GM18502 (cell line): ENCODE results near the gene MED12.

Experiments used
- ATAC-seq: cut with Tn5 transposase; IDR thresholded peaks from one replicate; pipeline ENCODE4 v1.9.1; 2021; ENCODE audit warnings: mild to moderate bottlenecking; ENCODE audit not compliant: unreplicated experiment, poor library complexity

The MED12 gene

DNA sequence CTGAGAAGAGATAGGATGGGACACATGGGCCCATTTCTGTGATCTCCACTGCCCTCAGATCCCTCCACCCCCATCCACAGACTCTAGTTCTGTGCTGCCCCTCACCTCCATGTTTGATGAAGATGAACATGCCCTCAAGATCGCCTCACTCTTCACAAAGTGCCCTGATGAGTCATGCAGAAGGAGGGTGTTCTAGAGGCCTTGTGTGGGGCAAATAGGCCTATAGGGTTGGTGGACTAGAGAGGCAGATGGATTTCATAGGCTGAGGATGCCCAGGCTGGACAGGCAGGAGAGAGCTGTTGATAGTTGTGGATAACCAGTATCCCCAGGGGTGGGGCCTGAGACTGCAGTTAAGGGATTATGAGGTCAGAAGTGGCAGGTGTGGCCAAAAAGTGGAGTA, 12.0 kb upstream of the MED12 start, which contains the start of gene CXorf65:
Gene CXorf65, minus strand, starts transcription at position 314 of the 400 bp plus-strand sequence. Its CDS starts 184 bp downstream, at position 130.
- ATAC-seq, result no peak

GRCh38 chrX:71107245-71107644, 11.2 kb upstream of the MED12 start:
- no peak for ATAC-seq

- ATAC-seq, result no peak
Measured at GRCh38 chrX:71107762-71108360, 10.5 kb upstream of the MED12 start.

GRCh38 chrX:71109051-71109450, 9.3 kb upstream of the MED12 start:
- ATAC-seq, result no peak

GRCh38 chrX:71111141-71111843, 7.1 kb upstream of the MED12 start, which contains the start of gene IL2RG:
Gene IL2RG, minus strand, starts transcription at chrX:71111577. Its CDS starts 38 bp downstream, at chrX:71111539.
- ATAC-seq, result peak; percentile 89

GRCh38 chrX:71111921-71112431, 6.4 kb upstream of the MED12 start:
- peak; percentile 29 for ATAC-seq

DNA sequence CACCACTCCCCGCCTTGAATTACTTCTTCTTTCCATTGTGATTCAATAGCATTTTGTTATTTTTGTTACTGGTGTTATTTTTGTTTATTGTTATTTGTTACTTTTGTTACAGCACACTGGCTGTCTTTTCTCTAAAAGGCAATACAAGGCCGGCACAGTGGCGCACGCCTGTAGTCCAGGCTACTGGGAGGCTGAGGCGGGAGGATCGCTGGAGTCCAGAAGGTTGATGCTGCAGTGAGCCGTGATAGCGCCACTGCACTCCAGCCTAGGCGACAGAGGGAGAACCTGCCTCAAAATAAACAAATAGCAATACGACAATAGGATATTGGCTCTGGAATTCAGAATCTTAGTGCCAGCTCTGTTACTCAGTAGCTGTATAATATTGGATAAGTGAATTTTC, 1.0 kb upstream of the MED12 start:
- no peak for ATAC-seq

GRCh38 chrX:71118985-71119535, 664 bp downstream of the MED12 start:
- no peak for ATAC-seq

DNA sequence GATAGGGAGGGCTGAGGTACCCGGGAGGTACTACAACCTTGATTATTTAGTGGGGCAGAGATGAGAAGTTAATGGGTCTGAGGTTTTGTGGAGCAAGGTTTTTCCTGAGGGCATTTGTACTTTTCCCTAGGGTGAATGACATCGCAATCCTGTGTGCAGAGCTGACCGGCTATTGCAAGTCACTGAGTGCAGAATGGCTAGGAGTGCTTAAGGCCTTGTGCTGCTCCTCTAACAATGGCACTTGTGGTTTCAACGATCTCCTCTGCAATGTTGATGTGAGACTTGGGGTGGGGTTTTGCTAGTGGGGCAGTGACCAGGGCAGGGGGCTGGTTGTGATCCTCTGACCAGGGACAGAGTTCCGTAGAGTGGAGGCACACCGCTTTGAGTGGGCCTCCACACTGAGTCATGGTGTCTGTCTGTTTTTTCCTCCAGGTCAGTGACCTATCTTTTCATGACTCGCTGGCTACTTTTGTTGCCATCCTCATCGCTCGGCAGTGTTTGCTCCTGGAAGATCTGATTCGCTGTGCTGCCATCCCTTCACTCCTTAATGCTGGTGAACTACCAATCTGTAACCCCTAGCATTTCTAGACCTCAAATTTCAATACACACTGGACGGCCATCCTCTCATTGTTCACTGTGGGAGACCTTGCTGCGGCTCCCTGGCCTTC, 9.9 kb downstream of the MED12 start:
- ATAC-seq, result no peak

DNA sequence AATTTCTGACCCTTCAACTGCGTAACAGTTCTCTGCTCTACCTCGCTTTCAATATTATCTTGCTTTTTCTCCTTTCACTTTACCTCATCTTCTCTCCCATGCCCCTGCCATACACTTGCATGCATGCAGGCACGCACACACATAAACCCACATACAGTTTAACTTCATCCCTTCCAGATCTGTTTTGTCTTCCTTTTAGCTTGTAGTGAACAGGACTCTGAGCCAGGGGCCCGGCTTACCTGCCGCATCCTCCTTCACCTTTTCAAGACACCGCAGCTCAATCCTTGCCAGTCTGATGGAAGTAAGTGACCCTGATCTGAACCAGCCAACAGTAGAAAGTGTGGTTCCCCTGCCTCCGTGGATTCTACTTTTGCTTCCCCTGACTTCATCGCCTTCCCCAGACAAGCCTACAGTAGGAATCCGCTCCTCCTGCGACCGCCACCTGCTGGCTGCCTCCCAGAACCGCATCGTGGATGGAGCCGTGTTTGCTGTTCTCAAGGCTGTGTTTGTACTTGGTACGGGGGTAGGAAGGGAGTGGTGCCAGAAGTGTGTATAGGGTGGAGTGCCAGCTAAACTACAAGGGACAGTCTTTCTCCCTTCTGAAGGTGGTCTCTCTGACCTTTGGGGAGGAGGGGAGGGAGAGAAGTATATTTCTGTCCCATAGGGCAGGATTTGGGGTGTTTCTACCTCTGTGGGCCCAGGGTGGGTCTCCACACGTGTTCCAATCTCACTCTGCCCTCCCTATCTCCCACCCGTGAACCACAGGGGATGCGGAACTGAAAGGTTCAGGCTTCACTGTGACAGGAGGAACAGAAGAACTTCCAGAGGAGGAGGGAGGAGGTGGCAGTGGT, 10.7 kb downstream of the MED12 start:
- ATAC-seq, result peak; percentile 78

GRCh38 chrX:71131510-71131909, 13.1 kb downstream of the MED12 start:
- no peak for ATAC-seq

- ATAC-seq, result no peak
Measured at GRCh38 chrX:71140440-71140839, 22.0 kb downstream of the MED12 start.

- ATAC-seq, result no peak
Measured at GRCh38 chrX:71143508-71143907, 25.1 kb downstream of the MED12 start.

DNA sequence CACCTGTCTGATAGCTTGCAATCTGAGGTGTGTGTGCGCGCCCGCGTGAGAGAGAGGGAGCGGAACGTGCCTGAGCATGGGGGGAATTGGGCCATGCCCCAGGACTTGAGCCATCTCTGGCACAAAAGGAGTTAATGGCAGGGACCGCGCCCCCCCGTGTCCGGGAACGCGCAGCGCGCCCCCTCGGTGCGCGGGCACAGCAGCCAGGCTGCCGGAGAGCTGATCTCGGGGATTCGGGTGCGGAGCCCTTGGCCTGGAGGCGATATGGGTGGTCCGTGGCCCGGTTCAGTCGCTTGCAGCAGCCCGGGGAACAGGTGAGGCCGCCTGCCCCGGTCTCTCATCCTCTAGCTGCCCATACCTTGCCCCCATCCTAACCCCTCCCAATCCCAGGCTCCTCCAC, 26.3 kb downstream of the MED12 start, which contains the start of gene NLGN3:
Gene NLGN3, plus strand, starts transcription at position 191 of the 400 bp plus-strand sequence. CDS start 2,909 bp downstream, outside the sequence.
- ATAC-seq, result no peak

DNA sequence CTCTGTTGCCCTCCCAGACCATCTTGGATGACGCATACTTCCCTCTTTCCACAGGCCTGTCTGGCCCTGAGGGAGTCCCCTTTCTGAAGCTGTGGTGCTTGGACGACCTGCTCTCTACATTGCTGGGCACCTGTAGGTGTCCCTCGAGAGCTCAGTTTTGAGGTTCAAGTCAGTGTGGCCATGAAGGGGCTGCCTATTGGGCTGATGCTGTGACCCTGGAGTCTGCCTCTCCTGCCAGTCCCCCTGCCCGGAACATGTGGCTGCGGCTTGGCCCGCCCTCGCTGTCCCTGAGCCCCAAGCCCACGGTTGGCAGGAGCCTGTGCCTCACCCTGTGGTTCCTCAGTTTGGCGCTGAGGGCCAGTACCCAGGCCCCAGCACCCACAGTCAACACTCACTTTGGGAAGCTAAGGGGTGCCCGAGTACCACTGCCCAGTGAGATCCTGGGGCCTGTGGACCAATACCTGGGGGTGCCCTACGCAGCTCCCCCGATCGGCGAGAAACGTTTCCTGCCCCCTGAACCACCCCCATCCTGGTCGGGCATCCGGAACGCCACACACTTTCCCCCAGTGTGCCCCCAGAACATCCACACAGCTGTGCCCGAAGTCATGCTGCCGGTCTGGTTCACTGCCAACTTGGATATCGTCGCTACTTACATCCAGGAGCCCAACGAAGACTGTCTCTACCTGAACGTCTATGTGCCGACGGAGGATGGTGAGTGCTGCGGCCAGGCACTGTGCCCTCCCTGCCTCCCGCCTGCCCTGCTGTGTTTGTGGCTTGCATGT, 29.3 kb downstream of the MED12 start:
- ATAC-seq, result no peak

DNA sequence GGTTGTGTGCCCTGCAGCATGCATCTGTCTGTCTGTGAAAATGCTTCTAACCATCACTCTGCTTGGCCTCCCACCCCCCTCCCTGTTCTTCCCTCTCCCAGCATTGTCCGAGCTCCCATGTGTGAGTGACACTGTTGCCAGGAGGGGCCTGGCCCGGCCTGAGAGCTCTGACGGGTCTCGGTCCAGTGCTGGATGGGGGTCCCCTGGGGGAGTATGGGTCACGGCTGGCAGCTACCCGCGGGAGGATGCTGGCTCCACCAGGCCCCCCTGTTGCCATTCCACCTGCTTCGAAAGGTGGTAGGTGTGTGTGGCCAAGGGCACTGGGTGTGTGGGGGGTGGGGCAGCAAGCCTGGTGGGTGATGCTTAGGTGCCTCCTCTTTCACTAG, 29.9 kb downstream of the MED12 start:
- no peak for ATAC-seq

GRCh38 chrX:71151366-71151765, 33.0 kb downstream of the MED12 start:
- no peak for ATAC-seq

DNA sequence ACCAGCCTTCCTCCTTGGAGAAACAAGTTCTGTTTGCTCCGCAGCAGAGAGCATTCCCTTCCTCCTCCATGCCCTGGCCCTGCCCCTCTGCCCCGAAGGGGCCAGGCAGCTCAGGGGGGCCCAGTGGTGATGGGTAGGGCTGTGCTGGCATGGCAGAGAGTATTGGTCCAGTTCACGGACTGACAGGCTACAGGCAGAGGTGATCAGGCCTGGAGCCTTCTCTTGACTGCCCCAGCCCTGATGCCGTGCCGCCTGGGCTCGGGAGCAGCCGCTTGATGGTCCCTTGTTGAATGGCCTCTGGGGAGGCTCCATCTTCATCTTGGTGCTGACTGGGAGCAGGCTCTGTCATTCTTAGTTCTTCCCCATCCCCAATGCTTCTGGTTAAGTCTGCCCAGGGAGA, 35.8 kb downstream of the MED12 start:
- no peak for ATAC-seq

GRCh38 chrX:71154641-71155040, 36.2 kb downstream of the MED12 start:
- no peak for ATAC-seq
